ENCODE measurements around the gene MEST. TPM values are rescaled to one million over a fixed set of nuclear protein-coding genes. Genes with fewer than 3 reads are reported as not detected.

Gene MEST
- total and polyA plus RNA-seq, 2 donors from 2014 or later: 23.6 to 31.0 TPM

- peaks cover 0 to 7% (median 0%) of the 10 kb centered on the region in 3 donors for H3K9me3 ChIP-seq (ENCODE audit: control insufficient read depth in 2 of 3, insufficient read depth in 1 of 3, low read length in 3 of 3)
- FAIRE-seq: no peak
- no peak for TF ChIP-seq CTCF (IDR thresholded peaks at IDR 0.05; ENCODE audit: borderline replicate concordance, extremely low read depth, insufficient read depth)
Measured at GRCh38 chr7:130476297-130477150, 15.4 kb upstream of the MEST start.

GRCh38 chr7:130478991-130479390 is 12.9 kb upstream of the MEST start:
- no peaks in the 10 kb centered on the region for H3K36me3 ChIP-seq (ENCODE audit: control insufficient read depth in 2 of 3, insufficient read depth in 3 of 3, low read length in 3 of 3)
- H3K27ac ChIP-seq (ENCODE audit: low read depth in 2 of 2, low read length in 2 of 2): no peak overlapping the region
- H3K9ac ChIP-seq (ENCODE audit: low read length in 3 of 3): no peak overlapping the region
- no peak for FAIRE-seq
- H3K27me3 ChIP-seq (ENCODE audit: control insufficient read depth, insufficient read depth, low read length): no peaks in the 10 kb centered on the region
- no peak for TF ChIP-seq CTCF (IDR thresholded peaks at IDR 0.05; ENCODE audit: borderline replicate concordance, extremely low read depth, insufficient read depth)
- H3K4me3 ChIP-seq (ENCODE audit: low read length in 3 of 3): no peak overlapping the region
- H3K4me1 ChIP-seq (ENCODE audit: control insufficient read depth in 2 of 3, insufficient read depth in 2 of 3, low read depth in 1 of 3, low read length in 3 of 3): peaks cover 0 to 2% (median 0%) of the 10 kb centered on the region in 3 donors
- intact Hi-C loops (cut with DNase I): no loop called here
- H3K9me3 ChIP-seq (ENCODE audit: control insufficient read depth in 2 of 3, insufficient read depth in 1 of 3, low read length in 3 of 3): peaks cover 0 to 7% (median 0%) of the 10 kb centered on the region in 3 donors
- no peak for DNase-seq

More at GRCh38 chr7:130476297-130477150, 15.4 kb upstream of the MEST start:
- no peak overlapping the region for H3K4me3 ChIP-seq (ENCODE audit: low read length in 3 of 3)
- no peak overlapping the region for H3K9ac ChIP-seq (ENCODE audit: low read length in 3 of 3)
- intact Hi-C loops (cut with DNase I): no loop called here
- H3K4me1 ChIP-seq (ENCODE audit: control insufficient read depth in 2 of 3, insufficient read depth in 2 of 3, low read depth in 1 of 3, low read length in 3 of 3): no peaks in the 10 kb centered on the region
- no peaks in the 10 kb centered on the region for H3K27me3 ChIP-seq (ENCODE audit: control insufficient read depth, insufficient read depth, low read length)
- DNase-seq: peak in 1 of 5 donors; percentile 50
- H3K27ac ChIP-seq (ENCODE audit: low read depth in 2 of 2, low read length in 2 of 2): no peak overlapping the region
- H3K36me3 ChIP-seq (ENCODE audit: control insufficient read depth in 2 of 3, insufficient read depth in 3 of 3, low read length in 3 of 3): no peaks in the 10 kb centered on the region

- H3K4me3 ChIP-seq (ENCODE audit: low read length in 3 of 3): no peak overlapping the region
- no peaks in the 10 kb centered on the region for H3K27me3 ChIP-seq (ENCODE audit: control insufficient read depth, insufficient read depth, low read length)
- no peaks in the 10 kb centered on the region for H3K36me3 ChIP-seq (ENCODE audit: control insufficient read depth in 2 of 3, insufficient read depth in 3 of 3, low read length in 3 of 3)
- DNase-seq: no peak
- intact Hi-C loops (cut with DNase I): no loop called here
- peaks cover 0 to 7% (median 0%) of the 10 kb centered on the region in 3 donors for H3K9me3 ChIP-seq (ENCODE audit: control insufficient read depth in 2 of 3, insufficient read depth in 1 of 3, low read length in 3 of 3)
- peaks cover 0 to 2% (median 0%) of the 10 kb centered on the region in 3 donors for H3K4me1 ChIP-seq (ENCODE audit: control insufficient read depth in 2 of 3, insufficient read depth in 2 of 3, low read depth in 1 of 3, low read length in 3 of 3)
- TF ChIP-seq CTCF (IDR thresholded peaks at IDR 0.05; ENCODE audit: borderline replicate concordance, extremely low read depth, insufficient read depth): no peak
- H3K27ac ChIP-seq (ENCODE audit: low read depth in 2 of 2, low read length in 2 of 2): no peak overlapping the region
- peak; percentile 25 for FAIRE-seq
- H3K9ac ChIP-seq (ENCODE audit: low read length in 3 of 3): no peak overlapping the region
Measured at GRCh38 chr7:130479716-130480400, 12.0 kb upstream of the MEST start.

Data from kidney (tissue), 14 donors.